Measurements from ENCODE around the gene ENO2. TPM values are rescaled to one million over a fixed set of nuclear protein-coding genes. Genes with fewer than 3 reads are reported as not detected.

The ENO2 gene
- total RNA-seq, 1 experiment from 2014 or later: 33.5 TPM

- peak; percentile 87 for TF ChIP-seq CTCF (IDR thresholded peaks at IDR 0.05)
- TF ChIP-seq SIN3A (IDR thresholded peaks at IDR 0.05; ENCODE audit: borderline replicate concordance, insufficient read depth, low read depth, low read length): no peak
- DNase-seq (ENCODE audit: low read depth, low spot score) (peak; percentile 75), ATAC-seq (peak; percentile 55)
- H3K4me3 ChIP-seq (ENCODE audit: low read depth in 2 of 2, low read length in 2 of 2): peak overlapping the region; percentile 64 to 72
- in situ Hi-C loops (cut with HindIII; ENCODE audit: low pct_unique_long_range_greater_than_20kb, low sequenced_read_pairs) (no loop called here), intact Hi-C loops (cut with micrococcal nuclease; ENCODE audit: unreplicated experiment) (loop anchor here (10.0 kb wide), 1 partner anchor 170 kb away; no protein-coding TSS in a partner anchor)
- peak overlapping the region; percentile 95 for H3K27ac ChIP-seq (ENCODE audit: low read length)
- peaks cover 41% of the 10 kb centered on the region for H3K4me1 ChIP-seq (ENCODE audit: control insufficient read depth, insufficient read depth, low read length)
- H3K36me3 ChIP-seq (ENCODE audit: control insufficient read depth, insufficient read depth, low read length): no peaks in the 10 kb centered on the region; the same call in 1 of the 2 replicates
- H3K27me3 ChIP-seq (ENCODE audit: control insufficient read depth, insufficient read depth, low read length): no peaks in the 10 kb centered on the region
- no peaks in the 10 kb centered on the region for H3K9me3 ChIP-seq (ENCODE audit: control insufficient read depth, insufficient read depth, low read depth, low read length)
- CTCF ChIA-PET: interaction anchor here (0.6 to 0.7 kb wide), 3 partner anchors 16 to 54 kb away, joined by 3 to 6 read pairs (median 4); no protein-coding TSS in a partner anchor
- BruUV-seq (replicated peaks): no TSS peak
- POLR2A ChIA-PET: interaction anchor here (0.6 to 1.7 kb wide), 4 partner anchors 10 to 168 kb away, joined by 4 to 9 read pairs (median 8); no protein-coding TSS in a partner anchor
Measured at GRCh38 chr12:6944381-6945186, 30.2 kb downstream of the ENO2 start.

GRCh38 chr12:6945613-6946012 is 31.2 kb downstream of the ENO2 start:
- no peaks in the 10 kb centered on the region for H3K27me3 ChIP-seq (ENCODE audit: control insufficient read depth, insufficient read depth, low read length)
- no peak for TF ChIP-seq REST (IDR thresholded peaks at IDR 0.05; ENCODE audit: insufficient read depth in 1 of 2, low read depth in 2 of 2, low read length in 1 of 2)
- TF ChIP-seq TCF7L2 (IDR thresholded peaks at IDR 0.05; ENCODE audit: low read depth, low read length): no peak
- no peak for TF ChIP-seq POLR2AphosphoS5 (IDR thresholded peaks at IDR 0.05; ENCODE audit: low read depth, low read length)
- TF ChIP-seq CTCF (IDR thresholded peaks at IDR 0.05): no peak
- no peak for TF ChIP-seq SIN3A (IDR thresholded peaks at IDR 0.05; ENCODE audit: borderline replicate concordance, insufficient read depth, low read depth, low read length)
- no peak for DNase-seq (ENCODE audit: low read depth, low spot score)
- ChIA-PET POLR2A (no interaction called here), CTCF (no interaction called here)
- ATAC-seq: no peak
- intact Hi-C loops (cut with micrococcal nuclease; ENCODE audit: unreplicated experiment): loop anchor here (10.0 kb wide), 1 partner anchor 169 kb away; no protein-coding TSS in a partner anchor
- no peaks in the 10 kb centered on the region for H3K9me3 ChIP-seq (ENCODE audit: control insufficient read depth, insufficient read depth, low read depth, low read length)
- H3K36me3 ChIP-seq (ENCODE audit: control insufficient read depth, insufficient read depth, low read length): no peaks in the 10 kb centered on the region; the same call in 1 of the 2 replicates
- peak overlapping the region; percentile 64 to 72 for H3K4me3 ChIP-seq (ENCODE audit: low read depth in 2 of 2, low read length in 2 of 2)
- in situ Hi-C loops (cut with HindIII; ENCODE audit: low pct_unique_long_range_greater_than_20kb, low sequenced_read_pairs): no loop called here
- peaks cover 38% of the 10 kb centered on the region for H3K4me1 ChIP-seq (ENCODE audit: control insufficient read depth, insufficient read depth, low read length)
- H3K27ac ChIP-seq (ENCODE audit: low read length): peak overlapping the region; percentile 95
- BruUV-seq (replicated peaks): no TSS peak
